SK-N-SH treated with all-trans-retinoic acid at 6 μM for 48 hours (cell line): ENCODE measurements around the gene IQCN.

Experiments used
- ATAC-seq: fragments of 200-7000 bp; cut with Tn5 transposase; 3 replicates; pipeline ENCODE4 v1.9.1; 2020; ENCODE audit warnings: mild to moderate bottlenecking, moderate library complexity
- ARNTL ChIP-seq: fragments of 450-650 bp; formaldehyde crosslinking; IDR thresholded peaks from 2 replicates; pipeline ENCODE4 v1.5.0; 2020; ENCODE audit warnings: low read depth, mild to moderate bottlenecking, moderate library complexity, borderline replicate concordance
- BACH2 ChIP-seq: fragments of 250-450 bp; sonication (Bioruptor Pico); IDR thresholded peaks from 2 replicates; pipeline ENCODE4 v1.9.0; 2021; ENCODE audit warnings: mild to moderate bottlenecking, borderline replicate concordance
- CREB5 ChIP-seq: fragments of 250-450 bp; sonication (Bioruptor Pico); IDR thresholded peaks from 2 replicates; pipeline ENCODE4 v1.5.1; 2020; ENCODE audit warnings: low read depth, mild to moderate bottlenecking, moderate library complexity
- CSDC2 ChIP-seq: fragments of 250-450 bp; sonication (Bioruptor Pico); IDR thresholded peaks from 2 replicates; pipeline ENCODE4 v1.5.0; 2020; ENCODE audit warnings: mild to moderate bottlenecking, moderate library complexity
- GLIS3 ChIP-seq: fragments of 250-450 bp; sonication (Bioruptor Pico); IDR thresholded peaks from 2 replicates; pipeline ENCODE4 v1.5.0; 2020; ENCODE audit warnings: mild to moderate bottlenecking, moderate library complexity
- ISL1 ChIP-seq: fragments of 250-450 bp; sonication (Bioruptor Pico); IDR thresholded peaks from 2 replicates; pipeline ENCODE4 v2.1.2; 2022; ENCODE audit warnings: mild to moderate bottlenecking, moderate library complexity
- OSR1 ChIP-seq: fragments of 250-450 bp; sonication (Bioruptor Pico); IDR thresholded peaks from 2 replicates; pipeline ENCODE4 v1.8.0; 2022; ENCODE audit warnings: moderate library complexity, mild to moderate bottlenecking, inconsistent platforms
- POU6F1 ChIP-seq: fragments of 250-450 bp; sonication (Bioruptor Pico); IDR thresholded peaks from 2 replicates; pipeline ENCODE4 v1.8.0; 2021; ENCODE audit warnings: low read depth, mild to moderate bottlenecking, moderate library complexity, borderline replicate concordance
- PPARA ChIP-seq: fragments of 250-450 bp; sonication (Bioruptor Pico); IDR thresholded peaks from 2 replicates; pipeline ENCODE4 v1.5.0; 2020; ENCODE audit warnings: mild to moderate bottlenecking, borderline replicate concordance
- SNAI2 ChIP-seq: fragments of 250-450 bp; sonication (Bioruptor Pico); IDR thresholded peaks from 2 replicates; pipeline ENCODE4 v1.5.0; 2020; ENCODE audit warnings: mild to moderate bottlenecking, moderate library complexity
- TCF4 ChIP-seq: fragments of 250-450 bp; sonication (Bioruptor Pico); IDR thresholded peaks from 2 replicates; pipeline ENCODE4 v1.8.0; 2021; ENCODE audit warnings: mild to moderate bottlenecking, moderate library complexity, borderline replicate concordance
- ZC3H10 ChIP-seq: fragments of 250-450 bp; sonication (Bioruptor Pico); IDR thresholded peaks from 2 replicates; pipeline ENCODE4 v1.5.1; 2021; ENCODE audit warnings: mild to moderate bottlenecking, moderate library complexity
- ZFP3 ChIP-seq: fragments of 250-450 bp; sonication (Bioruptor Pico); IDR thresholded peaks from 2 replicates; pipeline ENCODE4 v1.5.0; 2020; ENCODE audit warnings: mild to moderate bottlenecking, moderate library complexity
- ZFP30 ChIP-seq: fragments of 450-650 bp; formaldehyde crosslinking; IDR thresholded peaks from 2 replicates; pipeline ENCODE4 v1.5.0; 2022; ENCODE audit warnings: mild to moderate bottlenecking, moderate library complexity
- ZNF565 ChIP-seq: fragments of 450-650 bp; formaldehyde crosslinking; conservative IDR thresholded peaks from 2 replicates; pipeline ENCODE4 v1.5.0; 2020; ENCODE audit warnings: low read depth, mild to moderate bottlenecking, moderate library complexity
- ZNF8 ChIP-seq: fragments of 450-650 bp; formaldehyde crosslinking; IDR thresholded peaks from 2 replicates; pipeline ENCODE4 v1.5.0; 2020; ENCODE audit warnings: mild to moderate bottlenecking, moderate library complexity
- TF ChIP-seq, protein P1 (sequence below): fragments of 250-450 bp; sonication (Bioruptor Pico); IDR thresholded peaks from 2 replicates; pipeline ENCODE4 v1.5.0; 2020; ENCODE audit warnings: mild to moderate bottlenecking, moderate library complexity
- TF ChIP-seq, protein P2 (sequence below): fragments of 250-450 bp; sonication (Bioruptor Pico); IDR thresholded peaks from 2 replicates; pipeline ENCODE4 v1.8.0; 2020; ENCODE audit warnings: mild to moderate bottlenecking, moderate library complexity, borderline replicate concordance
- TF ChIP-seq, protein P3 (sequence below): fragments of 250-450 bp; sonication (Bioruptor Pico); IDR thresholded peaks from 2 replicates; pipeline ENCODE4 v1.5.1; 2021; ENCODE audit warnings: mild to moderate bottlenecking, moderate library complexity

The IQCN gene

GRCh38 chr19:18266771-18267686 is 7.2 kb downstream of the IQCN start:
- no peak for ATAC-seq
- TF ChIP-seq POU6F1 (CRISPR knock-in tag) (no peak), ZNF8 (CRISPR knock-in tag) (no peak), SNAI2 (CRISPR knock-in tag) (no peak), ZC3H10 (CRISPR knock-in tag) (no peak), ZNF565 (CRISPR knock-in tag) (no peak), ZFP30 (no peak), PPARA (CRISPR knock-in tag) (no peak), ARNTL (CRISPR knock-in tag) (no peak)
- TF ChIP-seq, protein P1, sequence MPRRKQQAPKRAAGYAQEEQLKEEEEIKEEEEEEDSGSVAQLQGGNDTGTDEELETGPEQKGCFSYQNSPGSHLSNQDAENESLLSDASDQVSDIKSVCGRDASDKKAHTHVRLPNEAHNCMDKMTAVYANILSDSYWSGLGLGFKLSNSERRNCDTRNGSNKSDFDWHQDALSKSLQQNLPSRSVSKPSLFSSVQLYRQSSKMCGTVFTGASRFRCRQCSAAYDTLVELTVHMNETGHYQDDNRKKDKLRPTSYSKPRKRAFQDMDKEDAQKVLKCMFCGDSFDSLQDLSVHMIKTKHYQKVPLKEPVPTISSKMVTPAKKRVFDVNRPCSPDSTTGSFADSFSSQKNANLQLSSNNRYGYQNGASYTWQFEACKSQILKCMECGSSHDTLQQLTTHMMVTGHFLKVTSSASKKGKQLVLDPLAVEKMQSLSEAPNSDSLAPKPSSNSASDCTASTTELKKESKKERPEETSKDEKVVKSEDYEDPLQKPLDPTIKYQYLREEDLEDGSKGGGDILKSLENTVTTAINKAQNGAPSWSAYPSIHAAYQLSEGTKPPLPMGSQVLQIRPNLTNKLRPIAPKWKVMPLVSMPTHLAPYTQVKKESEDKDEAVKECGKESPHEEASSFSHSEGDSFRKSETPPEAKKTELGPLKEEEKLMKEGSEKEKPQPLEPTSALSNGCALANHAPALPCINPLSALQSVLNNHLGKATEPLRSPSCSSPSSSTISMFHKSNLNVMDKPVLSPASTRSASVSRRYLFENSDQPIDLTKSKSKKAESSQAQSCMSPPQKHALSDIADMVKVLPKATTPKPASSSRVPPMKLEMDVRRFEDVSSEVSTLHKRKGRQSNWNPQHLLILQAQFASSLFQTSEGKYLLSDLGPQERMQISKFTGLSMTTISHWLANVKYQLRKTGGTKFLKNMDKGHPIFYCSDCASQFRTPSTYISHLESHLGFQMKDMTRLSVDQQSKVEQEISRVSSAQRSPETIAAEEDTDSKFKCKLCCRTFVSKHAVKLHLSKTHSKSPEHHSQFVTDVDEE (CRISPR knock-in tag), result no peak
- TF ChIP-seq, protein P2, sequence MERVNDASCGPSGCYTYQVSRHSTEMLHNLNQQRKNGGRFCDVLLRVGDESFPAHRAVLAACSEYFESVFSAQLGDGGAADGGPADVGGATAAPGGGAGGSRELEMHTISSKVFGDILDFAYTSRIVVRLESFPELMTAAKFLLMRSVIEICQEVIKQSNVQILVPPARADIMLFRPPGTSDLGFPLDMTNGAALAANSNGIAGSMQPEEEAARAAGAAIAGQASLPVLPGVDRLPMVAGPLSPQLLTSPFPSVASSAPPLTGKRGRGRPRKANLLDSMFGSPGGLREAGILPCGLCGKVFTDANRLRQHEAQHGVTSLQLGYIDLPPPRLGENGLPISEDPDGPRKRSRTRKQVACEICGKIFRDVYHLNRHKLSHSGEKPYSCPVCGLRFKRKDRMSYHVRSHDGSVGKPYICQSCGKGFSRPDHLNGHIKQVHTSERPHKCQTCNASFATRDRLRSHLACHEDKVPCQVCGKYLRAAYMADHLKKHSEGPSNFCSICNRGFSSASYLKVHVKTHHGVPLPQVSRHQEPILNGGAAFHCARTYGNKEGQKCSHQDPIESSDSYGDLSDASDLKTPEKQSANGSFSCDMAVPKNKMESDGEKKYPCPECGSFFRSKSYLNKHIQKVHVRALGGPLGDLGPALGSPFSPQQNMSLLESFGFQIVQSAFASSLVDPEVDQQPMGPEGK (CRISPR knock-in tag), result no peak

GRCh38 chr19:18265582-18265981 is 8.7 kb downstream of the IQCN start:
- TF ChIP-seq, protein P3, sequence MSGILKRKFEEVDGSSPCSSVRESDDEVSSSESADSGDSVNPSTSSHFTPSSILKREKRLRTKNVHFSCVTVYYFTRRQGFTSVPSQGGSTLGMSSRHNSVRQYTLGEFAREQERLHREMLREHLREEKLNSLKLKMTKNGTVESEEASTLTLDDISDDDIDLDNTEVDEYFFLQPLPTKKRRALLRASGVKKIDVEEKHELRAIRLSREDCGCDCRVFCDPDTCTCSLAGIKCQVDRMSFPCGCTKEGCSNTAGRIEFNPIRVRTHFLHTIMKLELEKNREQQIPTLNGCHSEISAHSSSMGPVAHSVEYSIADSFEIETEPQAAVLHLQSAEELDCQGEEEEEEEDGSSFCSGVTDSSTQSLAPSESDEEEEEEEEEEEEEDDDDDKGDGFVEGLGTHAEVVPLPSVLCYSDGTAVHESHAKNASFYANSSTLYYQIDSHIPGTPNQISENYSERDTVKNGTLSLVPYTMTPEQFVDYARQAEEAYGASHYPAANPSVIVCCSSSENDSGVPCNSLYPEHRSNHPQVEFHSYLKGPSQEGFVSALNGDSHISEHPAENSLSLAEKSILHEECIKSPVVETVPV, result no peak
- ATAC-seq, result no peak

DNA sequence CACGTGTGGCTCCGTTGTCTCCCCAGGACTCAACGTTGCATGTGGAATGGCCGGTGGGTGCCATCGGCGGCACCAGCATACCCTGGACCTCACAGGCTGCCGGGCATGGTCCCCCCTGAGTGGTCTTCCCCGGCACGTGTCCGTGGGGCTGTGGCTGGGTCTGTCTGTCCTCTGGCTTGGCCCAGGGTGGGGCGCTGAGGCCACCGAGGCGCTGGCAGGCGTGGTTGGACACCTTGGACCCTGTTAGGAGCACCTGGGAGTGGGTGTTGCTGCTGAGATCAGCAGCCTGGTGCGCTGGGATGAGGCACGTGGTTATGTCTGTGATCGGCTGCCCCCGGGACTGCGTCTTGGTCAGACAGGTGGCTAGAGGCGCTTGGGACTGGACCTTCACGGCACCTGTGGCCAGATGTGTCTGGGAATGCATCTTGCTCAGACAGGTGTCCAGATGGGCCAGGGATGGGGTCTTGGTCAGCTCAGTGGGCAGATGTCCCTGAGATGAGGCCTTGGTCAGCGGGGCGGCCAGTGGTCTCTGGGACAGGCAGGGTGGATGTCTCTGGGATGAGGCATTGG is 9.2 kb downstream of the IQCN start:
- TF ChIP-seq GLIS3 (CRISPR knock-in tag) (no peak), ISL1 (CRISPR knock-in tag) (no peak), CSDC2 (no peak), TCF4 (CRISPR knock-in tag) (no peak), ZNF8 (CRISPR knock-in tag) (no peak), ZC3H10 (CRISPR knock-in tag) (no peak), BACH2 (no peak), CREB5 (CRISPR knock-in tag) (no peak), ZFP3 (CRISPR knock-in tag) (no peak), OSR1 (no peak), ARNTL (CRISPR knock-in tag) (no peak)
- TF ChIP-seq, protein P3, result no peak
- no peak for ATAC-seq
